HepG2 (cell line): ENCODE results near the gene PIH1D2. TPM values are rescaled to one million over a fixed set of nuclear protein-coding genes. Genes with fewer than 3 reads are reported as not detected.

Source experiments
- ATAC-seq: fragments of 200-7000 bp; cut with Tn5 transposase; 3 replicates; pipeline ENCODE4 v1.9.1; 2020; ENCODE audit warnings: mild to moderate bottlenecking, moderate library complexity
- BruUV-seq: library from RNA; stranded (reverse); fragments of 400-500 nt; replicated peaks from 2 replicates; lab custom pipeline; 2021; lab: Mats Ljungman, UMichigan
- CTCF ChIA-PET: fragments of 300-600 bp; formaldehyde crosslinking; extraction: SDS; loops from one replicate; lab custom pipeline; 2021; ENCODE audit warnings: low total read pairs, inconsistent platforms, low intra/inter-chr PET ratio; lab: Yijun Ruan, JAX
- POLR2A ChIA-PET: fragments of 350-600 bp; sonication (Branson Sonifier 250); formaldehyde crosslinking; loops from one replicate; lab custom pipeline; 2020; ENCODE audit warnings: antibody characterized with exemption, inconsistent platforms; lab: Yijun Ruan, JAX
- DNase-seq: peaks from one replicate; pipeline ENCODE4 v3.0.0-alpha.2; 2015; ENCODE audit warnings: low spot score
- FAIRE-seq: peaks from 3 replicates; lab custom pipeline; 2011; peaks lifted over from hg19 to GRCh38; lab: Jason Lieb, UNC
- H2AFZ ChIP-seq: one replicate; pipeline ENCODE4 v1.6.1; 2011; ENCODE audit warnings: low read length, inconsistent platforms
- H3K27ac ChIP-seq: fragments of 300-600 bp; 3 replicates; pipeline ENCODE4 v1.8.0; 2011; ENCODE audit warnings: mixed run types, mild to moderate bottlenecking, mixed read lengths, low read length, inconsistent platforms; ENCODE audit not compliant: insufficient read depth; ENCODE audit errors: extremely low read length
- H3K27me3 ChIP-seq, 2 experiments: fragments of 200-600 bp in 1 of 2; 2 replicates in 1 of 2; 3 replicates in 1 of 2; pipeline versions ENCODE4 v1.6.0 to v1.8.0; 2011; ENCODE audit warnings: low read length in 2 of 2, mild to moderate bottlenecking in 2 of 2, moderate library complexity in 2 of 2, inconsistent platforms in 1 of 2; ENCODE audit not compliant: insufficient read depth in 2 of 2, control insufficient read depth in 1 of 2
- H3K36me3 ChIP-seq, 2 experiments: fragments of 200-600 bp in 1 of 2; replicated peaks in 1 of 2; 2 replicates in 1 of 2; 3 replicates in 1 of 2; pipeline versions ENCODE4 v1.5.1 to v1.8.0; 2011; ENCODE audit warnings: low read length in 2 of 2, inconsistent platforms in 1 of 2; ENCODE audit not compliant: insufficient read depth in 2 of 2, control insufficient read depth in 1 of 2
- H3K4me1 ChIP-seq: 2 replicates; pipeline ENCODE4 v1.5.1; 2012; ENCODE audit warnings: low read length, inconsistent platforms; ENCODE audit not compliant: insufficient read depth
- H3K4me2 ChIP-seq: 2 replicates; pipeline ENCODE4 v1.6.0; 2011; ENCODE audit warnings: low read depth, low read length, inconsistent platforms
- H3K4me3 ChIP-seq, 3 experiments: fragments of 200-600 bp in 1 of 3; sonication (generic), shearing (Covaris generic) in 1 of 3; replicated peaks in 1 of 3; 2 replicates each; pipeline ENCODE4 v1.5.1; 2011 to 2016; ENCODE audit warnings: low read length in 3 of 3, inconsistent platforms in 2 of 3, low read depth in 2 of 3, mild to moderate bottlenecking in 2 of 3, control low read depth in 1 of 3, mixed read lengths in 1 of 3; ENCODE audit not compliant: insufficient read depth in 1 of 3
- H3K79me2 ChIP-seq: one replicate; pipeline ENCODE4 v1.6.1; 2011; ENCODE audit warnings: low read length, inconsistent platforms; ENCODE audit not compliant: insufficient read depth
- H3K9ac ChIP-seq: 2 replicates; pipeline ENCODE4 v1.6.0; 2011; ENCODE audit warnings: mild to moderate bottlenecking, low read depth, low read length, inconsistent platforms; ENCODE audit not compliant: insufficient read depth
- H3K9me3 ChIP-seq: 2 replicates; pipeline ENCODE4 v1.5.1; 2012; ENCODE audit warnings: mild to moderate bottlenecking, low read length
- H4K20me1 ChIP-seq: 2 replicates; pipeline ENCODE4 v1.6.0; 2011; ENCODE audit warnings: inconsistent platforms, mild to moderate bottlenecking, low read length, moderate library complexity; ENCODE audit not compliant: insufficient read depth
- ATM ChIP-seq: fragments of 450-650 bp; IDR thresholded peaks from 2 replicates; pipeline ENCODE4 v1.7.1; 2017; ENCODE audit warnings: mild to moderate bottlenecking, borderline replicate concordance
- GTF3A ChIP-seq: sonication (generic); formaldehyde crosslinking; conservative IDR thresholded peaks from 2 replicates; pipeline ENCODE4 v1.4.0; 2020; ENCODE audit warnings: mild to moderate bottlenecking, missing genetic modification reagents
- MAFF ChIP-seq: IDR thresholded peaks from 2 replicates; pipeline ENCODE4 v1.6.1; 2011; ENCODE audit warnings: low read depth, low read length, improper control_type of control experiment
- MAFK ChIP-seq, 2 experiments: IDR thresholded peaks in 1 of 2; conservative IDR thresholded peaks in 1 of 2; 2 replicates each; pipeline ENCODE4 v1.6.1; 2011; ENCODE audit warnings: improper control_type of control experiment in 2 of 2, low read length in 2 of 2
- MAX ChIP-seq: IDR thresholded peaks from 2 replicates; pipeline ENCODE4 v1.6.1; 2012; ENCODE audit warnings: inconsistent platforms
- RBFOX2 ChIP-seq: fragments of 200-400 bp; formaldehyde crosslinking; IDR thresholded peaks from 2 replicates; pipeline ENCODE4 v1.6.1; 2017; ENCODE audit warnings: low read depth, mild to moderate bottlenecking, low read length
- ZNF18 ChIP-seq: sonication (generic); formaldehyde crosslinking; IDR thresholded peaks from 2 replicates; pipeline ENCODE4 v1.8.0; 2022; ENCODE audit warnings: mild to moderate bottlenecking, missing genetic modification reagents; ENCODE audit not compliant: insufficient replicate concordance
- ZNF292 ChIP-seq: sonication (generic); formaldehyde crosslinking; IDR thresholded peaks from 2 replicates; pipeline ENCODE4 v1.8.1; 2022; ENCODE audit warnings: mild to moderate bottlenecking, low read depth, missing genetic modification reagents, borderline replicate concordance
- ZNF335 ChIP-seq: sonication (generic); formaldehyde crosslinking; IDR thresholded peaks from 2 replicates; pipeline ENCODE4 v1.4.0; 2020; ENCODE audit warnings: missing genetic modification reagents
- ZNF441 ChIP-seq: sonication (generic); formaldehyde crosslinking; IDR thresholded peaks from 2 replicates; pipeline ENCODE4 v1.7.0; 2021; ENCODE audit warnings: missing genetic modification reagents, borderline replicate concordance
- ZNF562 ChIP-seq: sonication (generic); formaldehyde crosslinking; IDR thresholded peaks from 2 replicates; pipeline ENCODE4 v1.8.0; 2022; ENCODE audit warnings: missing genetic modification reagents, borderline replicate concordance
- ZSCAN30 ChIP-seq: sonication (generic); formaldehyde crosslinking; IDR thresholded peaks from 2 replicates; pipeline ENCODE4 v1.5.0; 2020; ENCODE audit warnings: mild to moderate bottlenecking, missing genetic modification reagents
- WGBS: methylation state at CpG from one replicate; pipeline ENCODE4 v1.1.6; 2017; ENCODE audit warnings: low lambda C conversion rate; 5-methylcytosine and 5-hydroxymethylcytosine counted together
- in situ Hi-C: cut with HindIII; loops from 2 replicates; pipeline ENCODE4 v1.10.0; 2017; ENCODE audit warnings: low pct_unique_long_range_greater_than_20kb; ENCODE audit not compliant: extremely low pct_ligation_motif_present
- intact Hi-C: fragments of 100-400 bp; cut with micrococcal nuclease; formaldehyde crosslinking; loops from one replicate; pipeline ENCODE4 v1.10.0; 2022; ENCODE audit not compliant: unreplicated experiment
- polyA plus RNA-seq, 8 experiments: library from polyadenylated mRNA; depleted of rRNA in 3 of 8; stranded (reverse) in 7 of 8; unstranded in 1 of 8; fragments of >200 nt; fragmentation: Illumina TruSeq in 4 of 8; extraction: Trizol in 4 of 8; gene quantifications; 2 replicates each; pipeline versions ENCODE4 v1.2.1 to v1.2.3, GENCODE V29; 2011 to 2016; ENCODE audit warnings: low read depth in 4 of 8, missing spikeins in 1 of 8, mixed read lengths in 1 of 8; ENCODE audit not compliant: insufficient read depth in 1 of 8
- total RNA-seq, 5 experiments: library from RNA; depleted of rRNA; stranded (reverse); fragments of >200 nt; fragmentation: Illumina TruSeq; extraction: Trizol; gene quantifications; 2 replicates each; pipeline ENCODE4 v1.2.3, GENCODE V29; 2016; ENCODE audit warnings: low read depth in 1 of 5

Gene PIH1D2
- total and polyA plus RNA-seq, 2 of the 13 experiments (the other 11 are each of a cell fraction or from before 2014, with no cell fraction given): 0.49 to 2.7 TPM

GRCh38 chr11:112082729-112083128, 8.9 kb upstream of the PIH1D2 start:
- Histone ChIP-seq H3K79me2 (peaks cover 31% of the 10 kb centered on the region), H3K36me3 (peaks cover 13 to 51% of the 10 kb centered on the region in 2 experiments), H4K20me1 (no peaks in the 10 kb centered on the region), H3K27me3 (no peaks in the 10 kb centered on the region; a peak in 1 of 5 replicates), H3K9ac (no peak overlapping the region), H3K9me3 (no peaks in the 10 kb centered on the region), H3K4me2 (no peak overlapping the region), H3K27ac (no peak overlapping the region), H3K4me3 (no peak overlapping the region), H3K4me1 (peaks cover 15% of the 10 kb centered on the region), H2AFZ (no peak overlapping the region)
- ChIA-PET POLR2A (interaction anchor here (1.4 kb wide), 1 partner anchor 58 kb away, joined by 3 read pairs; the partner anchor contains the start of gene DLAT), CTCF (no interaction called here)
- intact Hi-C loops (no loop called here), in situ Hi-C loops (no loop called here)
- no peak for ATAC-seq
- TSS peak; percentile 20 for BruUV-seq
- 91% methylated on average over 4 of the region's 4 CpGs for WGBS
- FAIRE-seq: no peak
- TF ChIP-seq ZNF292 (CRISPR knock-in tag) (no peak), ATM (no peak), RBFOX2 (0 out of 2 replicates have a peak, but pooled peaks have one; percentile 23)
- no peak for DNase-seq

GRCh38 chr11:112062923-112063322, 10.9 kb downstream of the PIH1D2 start:
- ChIA-PET CTCF (no interaction called here), POLR2A (no interaction called here)
- H3K9ac ChIP-seq: no peak overlapping the region
- DNase-seq: no peak
- no peaks in the 10 kb centered on the region for H3K27me3 ChIP-seq
- H2AFZ ChIP-seq: no peak overlapping the region
- ATAC-seq: no peak
- H3K4me3 ChIP-seq: no peak overlapping the region
- TSS peak; percentile 43 for BruUV-seq
- intact Hi-C loops: no loop called here
- H3K79me2 ChIP-seq: no peaks in the 10 kb centered on the region
- no peaks in the 10 kb centered on the region for H4K20me1 ChIP-seq
- no peak overlapping the region for H3K27ac ChIP-seq
- H3K36me3 ChIP-seq: peaks cover 13 to 28% of the 10 kb centered on the region in 2 experiments; a peak in 4 of 5 replicates
- no peaks in the 10 kb centered on the region for H3K9me3 ChIP-seq
- H3K4me1 ChIP-seq: no peaks in the 10 kb centered on the region
- no peak for FAIRE-seq
- WGBS: 97% methylated on average over 1 of the region's 1 CpG
- in situ Hi-C loops: no loop called here
- no peak overlapping the region for H3K4me2 ChIP-seq
- TF ChIP-seq ZNF18 (CRISPR knock-in tag) (no peak), GTF3A (CRISPR knock-in tag) (no peak), ZSCAN30 (CRISPR knock-in tag) (no peak), ZNF335 (no peak), ZNF441 (CRISPR knock-in tag) (no peak), MAFF (peak; percentile 65), MAX (no peak), MAFK (conservative IDR thresholded peaks at IDR 0.05 in 1 of 2, IDR thresholded peaks at IDR 0.05 in 1 of 2; ENCODE audit: low read length in 2 of 2) (peak; percentile 58 to 76), ZNF562 (no peak)
